HG02885 (cell line): ENCODE results near the gene SUMO4.
A peak's percentile ranks its signal among the peaks of the same experiment; 100 is the strongest.

Experiments used
- ATAC-seq: cut with Tn5 transposase; IDR thresholded peaks from one replicate; pipeline ENCODE4 v1.9.1; 2021; ENCODE audit warnings: mild to moderate bottlenecking; ENCODE audit not compliant: unreplicated experiment, poor library complexity

The SUMO4 gene

DNA sequence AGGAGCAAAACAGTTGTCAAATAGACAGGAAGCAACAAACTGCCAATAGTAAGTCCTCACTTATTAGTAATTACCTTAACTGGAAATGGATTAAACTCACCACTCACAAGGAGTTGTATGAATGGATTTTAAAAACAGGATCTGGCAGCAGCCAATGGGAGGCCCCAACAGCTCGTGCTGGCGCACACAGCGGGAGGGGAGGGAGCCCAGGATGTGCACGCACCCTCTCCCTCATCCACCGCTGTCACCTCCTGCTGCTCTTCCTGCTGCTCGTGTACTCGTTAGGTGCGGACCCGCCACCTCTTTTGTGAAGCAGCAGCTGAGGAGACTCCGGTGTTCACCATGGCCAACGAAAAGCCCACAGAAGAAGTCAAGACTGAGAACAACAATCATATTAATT, at the start of gene SUMO4:
SUMO4 (plus strand) TSS at position 213 of the 400 bp plus-strand sequence; CDS start at position 343, 130 bp downstream.
- no peak for ATAC-seq

DNA sequence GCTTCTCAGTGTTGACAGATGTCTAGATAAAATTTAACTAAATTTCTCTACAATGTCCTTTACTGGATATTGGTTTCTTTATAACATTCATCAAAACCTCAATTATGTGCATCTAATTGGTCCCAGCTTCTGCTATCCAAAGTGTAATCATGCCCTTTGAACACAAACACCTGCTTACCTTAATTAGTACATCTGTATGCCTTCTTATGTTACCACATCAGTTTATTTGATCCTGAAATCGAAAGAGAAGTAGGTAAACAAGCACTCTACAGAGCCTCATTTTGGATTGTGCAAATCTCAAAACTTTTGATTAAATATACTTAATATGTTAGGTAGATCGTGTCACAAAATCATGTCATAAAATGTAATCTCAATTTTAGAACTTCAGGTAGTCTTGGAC, 46.1 kb upstream of the SUMO4 start:
- ATAC-seq: no peak

DNA sequence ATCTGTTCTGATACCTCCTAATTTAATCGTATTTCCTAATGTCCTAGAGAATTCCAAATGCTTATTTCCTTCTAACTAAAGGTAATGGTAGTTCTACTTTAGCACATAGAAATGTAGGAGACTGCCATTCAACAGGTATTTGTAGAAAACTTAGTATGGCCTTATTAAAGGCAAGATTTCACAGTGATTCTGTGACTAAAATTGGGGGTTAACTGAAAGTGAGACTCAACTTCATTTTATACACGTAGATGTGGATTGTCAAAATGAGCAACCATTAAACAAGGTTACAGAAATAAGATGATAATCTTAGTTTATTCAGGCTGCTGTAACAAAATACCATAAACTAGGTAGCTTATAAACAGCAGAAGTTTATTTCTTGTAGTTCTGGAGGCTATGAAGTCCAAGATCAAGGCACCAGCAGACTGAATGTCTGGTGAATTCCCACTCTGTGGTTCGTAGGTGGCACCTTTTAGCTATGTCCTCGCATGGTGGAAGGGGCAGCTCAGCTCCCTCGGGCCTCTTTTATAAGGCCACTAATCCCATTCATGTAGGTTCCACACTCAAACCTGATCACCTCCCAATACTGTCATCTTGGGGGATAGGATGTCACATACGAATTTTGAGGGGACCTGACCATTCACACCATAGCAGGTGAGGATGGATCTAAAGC, 43.8 kb upstream of the SUMO4 start:
- no peak for ATAC-seq

DNA sequence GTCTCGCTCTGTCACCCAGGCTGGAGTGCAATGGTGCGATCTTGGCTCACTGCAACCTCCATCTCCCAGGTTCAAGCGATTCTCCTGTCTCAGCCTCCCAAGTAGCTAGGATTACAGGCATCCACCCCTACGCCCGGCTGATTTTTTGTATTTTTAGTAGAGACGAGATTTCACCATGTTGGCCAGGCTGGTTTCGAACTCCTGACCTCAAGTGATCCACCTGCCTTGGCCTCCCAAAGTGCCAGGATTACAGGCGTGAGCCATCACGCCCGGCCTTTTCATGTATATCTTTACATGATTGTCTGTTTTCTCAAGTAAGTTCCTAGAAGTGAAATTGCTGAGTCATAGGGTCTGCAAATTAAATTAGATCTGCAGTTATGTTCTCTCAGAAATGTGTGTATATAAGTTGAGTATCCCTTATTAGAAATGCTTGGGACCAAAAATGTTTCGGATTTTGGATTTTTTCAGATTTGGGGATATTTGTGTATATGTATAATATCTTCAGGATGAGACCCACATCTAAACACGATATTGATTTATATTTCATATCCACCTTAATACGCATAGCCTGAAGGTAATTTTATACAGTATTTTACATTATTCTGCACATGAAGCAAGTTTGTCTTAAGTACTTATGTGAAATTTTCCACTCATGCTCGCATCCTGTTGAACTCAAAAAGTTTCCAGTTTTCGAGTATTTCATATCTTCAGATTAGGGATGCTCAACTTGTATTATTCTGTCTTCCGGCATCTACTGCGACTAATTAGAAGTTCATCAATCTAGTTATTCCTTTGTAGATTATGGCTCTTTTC, 42.1 kb upstream of the SUMO4 start:
- no peak for ATAC-seq

DNA sequence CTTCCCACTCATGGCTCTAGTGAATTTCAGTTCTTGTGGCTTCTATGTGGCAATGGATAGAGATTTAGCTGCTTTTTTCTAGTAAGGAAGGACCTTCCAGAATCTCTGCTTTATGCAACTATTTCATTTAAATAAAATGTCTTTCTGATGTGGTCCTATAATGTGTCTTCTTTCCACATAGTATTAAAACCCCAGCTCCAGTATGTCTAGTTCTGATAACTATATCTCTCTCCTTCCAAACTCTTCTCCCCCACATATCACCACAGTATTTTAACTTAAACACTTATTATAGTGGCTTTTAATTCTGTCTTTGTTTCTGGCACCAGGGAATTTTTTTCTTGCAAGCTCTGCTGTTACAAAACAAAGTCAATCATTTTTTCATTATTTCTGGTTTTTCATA, 40.6 kb upstream of the SUMO4 start:
- ATAC-seq: no peak

DNA sequence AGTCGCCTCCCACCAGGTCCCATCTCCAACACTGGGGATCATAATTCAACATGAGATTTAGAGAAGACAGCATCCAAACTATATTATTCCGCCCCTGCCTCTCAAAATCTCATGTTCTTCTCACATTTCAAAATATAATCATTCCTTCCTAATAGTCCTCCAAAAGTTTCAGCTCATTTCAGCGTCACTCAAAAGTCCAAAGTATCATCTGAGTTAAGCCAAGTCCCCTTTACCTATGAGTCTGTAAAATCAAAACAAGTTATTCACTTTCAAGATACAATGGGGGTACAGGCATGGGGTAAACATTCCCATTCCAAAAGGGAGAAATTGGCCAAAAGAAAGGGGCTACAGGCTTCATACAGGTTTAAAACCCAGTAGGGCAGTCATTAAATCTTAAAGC, 39.5 kb upstream of the SUMO4 start:
- ATAC-seq: no peak

DNA sequence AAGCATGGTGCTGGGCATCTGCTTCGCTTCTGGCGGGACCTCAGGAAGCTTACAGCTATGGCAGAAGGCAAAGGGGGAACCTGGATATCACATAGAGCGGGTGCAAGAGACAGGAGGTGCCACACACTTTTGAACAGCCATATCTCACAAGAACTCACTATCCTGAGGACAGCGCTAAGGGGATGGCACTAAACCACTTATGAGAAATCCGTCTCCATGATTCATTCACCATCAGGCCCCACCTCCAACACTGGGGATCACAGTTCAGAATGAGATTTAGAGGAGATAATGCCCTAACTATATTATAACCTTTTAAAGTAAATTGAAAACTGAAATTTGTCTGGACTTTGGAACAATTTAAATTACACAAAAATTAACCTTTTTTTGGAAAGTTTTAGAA, 37.8 kb upstream of the SUMO4 start:
- ATAC-seq: no peak

DNA sequence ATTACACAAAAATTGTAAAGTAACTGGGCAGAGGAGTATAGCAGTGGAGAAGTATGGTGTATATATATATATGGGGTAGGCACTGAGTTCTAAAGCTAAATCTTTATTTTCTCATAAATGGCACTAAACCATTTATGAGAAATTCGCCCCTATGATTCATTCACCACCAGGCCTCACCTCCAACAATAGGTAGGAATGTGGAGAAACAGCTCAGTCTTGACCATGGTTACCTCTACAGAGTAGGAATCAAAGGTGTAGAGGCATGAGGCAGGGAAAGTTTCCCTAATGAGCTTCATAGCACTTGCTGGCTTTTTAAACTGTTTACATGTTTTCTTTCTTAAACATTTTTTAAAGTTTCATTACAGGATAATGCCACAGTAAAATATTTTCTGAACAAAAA, 36.9 kb upstream of the SUMO4 start:
- ATAC-seq: no peak

DNA sequence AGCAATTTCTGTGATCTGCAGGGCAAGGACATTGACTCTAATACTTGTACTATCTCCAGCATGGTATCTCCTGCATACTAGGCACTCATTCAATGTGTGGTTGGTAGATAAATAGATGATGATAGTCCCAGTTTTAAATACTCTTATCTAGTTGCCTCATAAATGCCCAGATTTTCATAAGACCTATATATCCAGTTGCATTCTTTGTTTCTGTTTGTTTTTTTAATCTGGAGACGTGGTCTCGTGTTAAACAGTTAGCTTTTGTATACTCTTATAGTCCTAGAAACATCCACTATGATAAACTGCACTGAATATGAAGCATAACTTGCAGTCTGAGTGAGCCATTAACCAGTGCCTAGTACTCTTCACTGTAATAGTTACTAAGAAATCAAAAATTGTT, 35.5 kb upstream of the SUMO4 start:
- ATAC-seq: no peak

DNA sequence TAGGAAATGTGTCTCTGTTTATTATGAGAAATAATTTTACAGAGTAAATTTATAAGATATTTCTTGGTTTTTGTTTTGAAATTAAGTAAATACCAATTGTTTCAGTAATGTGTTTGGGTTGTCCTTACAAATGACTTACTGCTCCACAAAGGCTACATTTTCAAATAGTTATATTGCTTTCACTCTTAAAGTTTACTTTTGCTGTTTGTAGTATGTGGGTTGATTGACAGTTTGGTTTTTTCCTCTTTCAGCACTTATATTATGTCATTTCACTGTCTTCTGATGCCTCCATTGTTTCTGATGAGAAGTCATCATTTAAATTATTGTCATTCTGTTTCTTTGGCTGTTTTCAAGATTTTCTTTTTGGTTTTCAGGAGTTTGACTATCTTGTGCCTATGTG, 34.9 kb upstream of the SUMO4 start:
- no peak for ATAC-seq

DNA sequence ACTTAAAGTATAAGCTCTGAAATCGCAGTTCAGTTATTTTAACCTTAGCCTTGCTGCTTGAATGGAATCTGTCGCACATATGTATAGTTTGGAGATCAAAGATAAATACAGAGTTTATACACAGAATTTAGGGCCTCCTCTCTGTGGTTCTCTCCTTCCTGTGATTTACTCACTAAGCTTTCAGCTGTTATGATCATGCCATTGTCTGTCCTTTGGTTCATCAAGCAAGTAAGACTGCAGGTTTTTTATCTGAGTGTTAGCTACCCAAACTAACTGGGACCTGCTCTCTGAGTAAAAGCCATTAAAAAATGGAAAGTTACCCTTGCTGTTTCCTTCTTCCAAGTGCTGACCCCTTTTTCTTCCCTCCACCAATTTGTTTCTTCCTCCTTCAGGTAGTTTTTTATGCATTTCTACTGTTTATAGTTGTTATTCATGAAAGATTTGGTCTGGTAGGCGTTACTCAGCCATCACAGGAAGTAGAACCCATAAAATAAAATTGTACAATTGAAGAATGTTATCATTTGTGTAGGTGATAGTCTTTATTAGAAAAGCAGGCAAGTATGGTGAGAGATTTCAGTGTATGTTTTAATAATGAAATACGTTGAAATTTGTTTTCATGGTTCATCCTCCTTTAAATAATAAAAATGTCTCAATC, 33.7 kb upstream of the SUMO4 start:
- no peak for ATAC-seq

DNA sequence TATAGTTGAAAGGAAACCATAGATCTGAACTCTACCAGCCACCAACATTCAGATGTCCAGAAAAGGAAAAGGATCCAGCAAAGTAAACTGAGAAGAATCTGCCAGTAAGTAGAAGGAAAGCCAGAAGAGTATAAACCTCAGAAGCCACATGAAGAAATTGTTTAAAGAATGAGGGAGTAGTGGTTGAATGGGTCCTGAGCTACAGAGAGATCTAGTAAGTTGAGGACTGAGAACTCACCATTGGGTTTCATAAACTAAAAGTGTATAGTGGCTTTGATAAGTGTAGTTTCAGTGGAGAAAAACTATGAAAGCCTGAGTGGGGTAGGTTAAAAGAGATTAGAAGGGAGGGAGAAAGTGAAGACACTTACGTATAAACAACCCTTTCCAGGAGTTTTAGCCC, 32.0 kb upstream of the SUMO4 start:
- ATAC-seq: peak; percentile 76

DNA sequence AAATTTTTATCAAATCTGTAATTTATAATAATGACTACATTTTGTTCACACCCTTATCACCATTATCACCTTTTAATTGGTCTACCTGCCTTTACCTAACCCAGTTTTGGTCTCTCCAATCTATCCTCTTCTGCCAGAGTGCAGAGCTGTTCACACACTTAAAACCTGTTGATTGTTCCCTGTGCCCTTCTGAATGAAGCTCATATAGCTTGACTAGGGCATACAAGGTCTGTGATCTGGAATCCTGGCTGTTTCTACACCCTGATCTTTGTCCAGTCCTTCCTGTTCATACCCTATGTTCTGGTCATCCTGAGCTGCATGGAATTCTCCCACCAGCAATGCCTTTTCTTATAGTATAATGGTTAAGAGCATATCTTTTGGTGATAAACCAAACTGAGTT, 28.9 kb upstream of the SUMO4 start:
- no peak for ATAC-seq

DNA sequence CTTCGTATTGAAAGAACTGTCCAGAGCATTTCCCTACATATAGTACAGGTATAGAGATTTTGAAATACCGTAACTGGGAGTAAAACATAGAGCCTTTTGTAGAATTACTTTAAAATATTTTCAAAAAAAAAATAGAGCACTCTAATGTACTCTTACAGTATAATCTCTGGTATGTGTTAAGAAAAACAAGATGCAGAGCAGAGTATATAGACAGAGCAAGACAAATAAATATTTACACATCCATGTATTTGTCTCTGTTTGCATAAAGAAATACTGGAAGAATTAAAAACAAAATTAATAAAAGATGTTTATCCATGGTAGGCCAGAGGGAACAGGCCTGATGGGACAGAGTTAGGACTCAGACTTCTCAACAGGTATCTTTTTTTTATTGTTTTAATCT, 28.0 kb upstream of the SUMO4 start:
- ATAC-seq: no peak

DNA sequence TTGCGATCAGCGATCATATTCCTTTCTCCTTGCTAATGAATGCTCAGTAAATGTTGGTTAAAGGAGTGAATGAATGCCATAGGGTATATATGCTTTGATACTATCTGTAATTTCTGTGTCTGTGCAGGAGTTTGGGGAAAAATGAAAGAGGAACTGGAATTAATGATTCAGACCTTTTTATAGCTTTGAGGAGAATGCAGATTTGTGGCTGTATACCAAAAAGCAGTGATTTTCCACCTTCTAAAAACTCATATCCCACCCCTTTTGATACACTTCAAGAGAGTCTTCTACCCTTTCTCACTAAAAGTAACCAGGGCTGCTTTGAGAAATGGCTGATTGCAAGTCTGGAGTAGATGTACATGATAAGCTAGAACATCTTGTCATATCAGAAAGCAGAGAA, 26.6 kb upstream of the SUMO4 start:
- no peak for ATAC-seq

DNA sequence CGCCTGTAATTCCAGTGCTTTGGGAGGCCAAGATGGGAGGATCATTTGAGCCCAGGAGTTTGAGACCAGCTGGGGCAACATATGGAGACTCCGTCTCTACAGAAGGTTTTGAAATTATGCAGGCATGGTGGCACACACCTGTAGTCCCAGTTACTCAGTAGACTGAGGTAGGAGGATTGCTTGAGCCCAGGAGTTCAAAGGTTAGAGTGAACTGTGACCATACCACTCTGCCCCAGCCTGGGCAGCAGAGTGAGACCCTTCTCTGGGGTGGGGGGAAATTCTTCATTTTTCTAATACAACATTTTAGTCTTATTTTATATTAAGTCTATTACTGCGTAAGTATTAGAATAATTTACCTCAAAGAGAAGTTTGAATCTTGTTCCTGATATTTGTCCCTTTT, 20.1 kb upstream of the SUMO4 start:
- ATAC-seq: no peak

DNA sequence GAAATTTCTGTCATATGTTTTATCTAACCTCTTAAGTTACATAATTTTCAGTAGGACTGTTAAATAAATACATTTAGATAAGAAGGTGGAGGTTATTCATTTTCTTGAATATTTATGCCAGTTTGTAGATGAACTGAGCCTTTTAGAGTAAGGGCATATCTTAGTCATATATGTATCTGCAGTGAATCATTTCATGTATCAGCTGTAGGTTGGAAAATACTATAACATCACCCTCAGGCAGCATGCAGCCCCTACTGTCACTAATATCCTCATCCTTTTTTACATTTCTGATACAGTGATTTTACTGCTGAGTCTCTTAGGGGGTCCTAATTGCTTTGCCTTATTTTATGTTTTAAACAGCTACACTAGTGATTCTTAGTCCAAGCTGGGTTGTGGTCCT, 19.5 kb upstream of the SUMO4 start:
- no peak for ATAC-seq

DNA sequence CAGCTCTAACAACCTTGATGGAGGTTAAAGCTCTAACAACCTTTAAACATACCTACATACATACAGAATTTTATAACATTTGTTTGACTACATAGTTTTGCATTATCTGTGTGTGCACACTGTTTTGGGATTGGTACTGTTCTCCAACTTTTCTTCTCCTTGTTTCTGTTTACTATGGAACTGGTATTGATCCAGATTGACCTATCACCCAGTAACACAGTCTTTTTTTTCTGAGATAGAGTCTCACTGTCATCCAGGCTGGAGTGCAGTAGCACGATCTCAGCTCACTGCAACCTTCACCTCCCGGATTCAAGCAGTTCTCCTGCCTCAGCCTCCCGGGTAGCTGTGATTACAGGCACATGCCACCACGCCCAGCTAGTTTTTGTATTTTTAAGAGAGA, 16.7 kb upstream of the SUMO4 start:
- no peak for ATAC-seq

DNA sequence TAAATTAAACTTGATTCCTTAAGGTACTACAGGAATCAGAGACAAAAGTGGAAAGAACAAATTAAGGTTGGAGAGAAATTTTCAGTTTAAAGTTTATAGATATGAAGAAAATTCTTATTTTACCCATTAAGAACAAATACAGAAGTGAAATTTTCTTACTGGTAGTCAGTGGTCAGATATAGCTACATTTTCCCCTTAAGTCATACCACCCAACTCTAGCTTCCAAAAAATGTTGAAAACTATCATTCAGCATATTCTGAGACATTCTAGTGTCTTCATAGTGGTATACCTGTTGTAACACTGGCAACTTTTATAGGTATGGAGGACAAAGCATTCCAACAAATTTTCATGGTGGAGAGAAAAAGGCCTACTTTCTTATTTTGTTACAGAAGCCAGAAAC, 15.6 kb upstream of the SUMO4 start:
- no peak for ATAC-seq

DNA sequence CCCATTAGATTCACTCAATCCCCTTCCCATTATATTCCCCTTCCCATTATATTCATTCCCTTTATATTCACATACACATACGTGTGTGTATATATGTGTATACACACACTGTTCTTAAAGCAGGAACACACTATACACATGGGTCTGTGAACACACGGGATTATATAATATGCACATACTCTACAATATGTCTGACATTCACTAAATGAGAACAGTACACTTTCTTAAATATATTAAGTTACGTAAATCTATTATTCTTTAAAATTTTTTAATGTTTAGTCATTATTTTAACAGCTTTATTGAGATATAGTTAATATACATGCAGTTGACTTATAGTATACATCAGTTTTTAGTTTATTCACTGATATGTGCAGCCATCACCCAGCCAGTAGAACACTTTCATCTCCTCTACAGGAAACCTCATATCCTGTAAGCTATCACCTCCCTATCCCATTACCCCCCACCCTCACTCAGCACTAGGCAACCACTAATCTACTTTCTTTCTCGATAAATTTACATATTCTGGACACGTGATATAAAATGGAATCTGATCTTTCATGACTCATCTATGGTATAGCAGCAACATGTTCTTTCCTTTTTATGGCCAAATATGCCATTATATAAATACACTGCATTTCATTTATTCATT, 13.9 kb upstream of the SUMO4 start:
- ATAC-seq: no peak
